Colonic mucosa (tissue), 4 donors: ENCODE data around the gene P4HTM. TPM values are rescaled to one million over a fixed set of nuclear protein-coding genes. Genes with fewer than 3 reads are reported as not detected.

Experiments used
- DNase-seq: peaks from one replicate; pipeline ENCODE4 v3.0.0-alpha.2; 2020
- H3K27ac ChIP-seq: fragments of 200-600 bp; one replicate; pipeline ENCODE4 v1.8.0; 2021
- H3K27me3 ChIP-seq: fragments of 200-600 bp; one replicate; pipeline ENCODE4 v1.8.0; 2021
- H3K36me3 ChIP-seq: fragments of 200-600 bp; one replicate; pipeline ENCODE4 v1.8.0; 2021
- H3K4me1 ChIP-seq: fragments of 200-600 bp; one replicate; pipeline ENCODE4 v1.8.0; 2021; ENCODE audit warnings: mild to moderate bottlenecking
- H3K4me3 ChIP-seq: fragments of 200-600 bp; one replicate; pipeline ENCODE4 v1.8.0; 2021
- H3K9ac ChIP-seq, 2 donors: one replicate each; pipeline ENCODE4 v1.7.0; 2013; ENCODE audit warnings: control low read depth in 2 of 2, low read depth in 2 of 2, low read length in 2 of 2
- H3K9me3 ChIP-seq: fragments of 200-600 bp; one replicate; pipeline ENCODE4 v1.8.0; 2021
- intact Hi-C: fragments of 100-400 bp; cut with DNase I; formaldehyde crosslinking; loops from one replicate; pipeline ENCODE4 v1.14.1; 2022
- total RNA-seq, 2 donors: library from RNA; stranded (reverse); fragmentation: NEBNext Ultra II Directional in 1 of 2; extraction: Animal tissue kit (Norgen Biotek cat#: 25700) in 1 of 2; gene quantifications; one replicate each; pipeline ENCODE4 v1.2.1, GENCODE V29; 2021
- TF ChIP-seq, protein P1 (sequence below): fragments of 200-600 bp; IDR thresholded peaks from one replicate; pipeline ENCODE4 v1.8.0; 2022; ENCODE audit warnings: antibody characterized with exemption, mild to moderate bottlenecking
- donor health status: healthy.
- donor health status: DM: no; HTN: no; CAD: no.
- donor health status: DM: no; HTN: no; CAD: no.

P4HTM gene
- total RNA-seq, 2 donors from 2014 or later: 34.9 to 73.9 TPM

DNA sequence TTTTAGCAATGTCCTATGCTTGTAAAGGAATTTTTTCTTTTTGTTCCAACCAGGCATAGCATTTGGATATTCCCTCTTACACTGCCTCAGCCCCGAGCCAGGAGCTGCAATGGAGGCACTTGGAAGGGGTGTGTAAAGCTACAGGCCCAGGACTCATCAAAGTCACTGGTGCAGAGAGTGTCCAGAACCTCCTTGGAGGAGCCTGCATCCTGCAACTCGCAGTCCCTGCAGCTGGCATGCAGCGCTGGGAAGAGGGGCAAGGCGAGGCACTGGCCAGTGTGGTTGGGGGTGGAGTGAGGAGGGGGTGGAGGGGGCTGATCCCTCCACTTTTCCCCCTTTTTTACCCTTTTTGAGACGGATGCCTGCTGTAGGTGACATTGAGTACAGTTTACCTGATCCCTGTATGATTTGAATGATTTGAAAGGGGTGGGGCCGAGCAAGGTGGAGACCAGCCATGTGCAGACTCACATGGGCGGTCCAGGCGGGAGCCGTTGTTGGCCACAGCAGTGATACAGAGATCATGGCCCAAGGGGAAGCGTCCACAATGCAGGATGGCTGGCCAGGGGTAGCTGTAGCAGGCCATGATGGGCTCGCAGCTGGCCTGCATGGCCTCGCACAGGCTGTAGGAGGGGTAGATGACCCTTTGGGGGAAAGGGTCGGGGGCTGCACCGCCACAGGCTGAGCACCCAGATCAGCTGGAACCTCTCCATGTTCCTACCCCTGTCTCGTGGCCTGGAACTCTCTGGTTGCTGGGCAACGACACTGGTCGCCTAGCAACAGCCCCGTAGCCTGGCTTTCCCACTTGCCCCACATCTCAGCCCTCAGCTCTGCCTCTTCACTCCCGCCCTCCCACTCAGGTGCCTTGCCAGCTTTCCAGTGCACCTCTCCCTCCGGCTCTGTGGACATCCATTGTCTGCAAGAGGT is 7.9 kb downstream of the P4HTM start:
- Histone ChIP-seq H3K4me3 (no peak overlapping the region), H3K27ac (no peak overlapping the region), H3K9ac (no peak overlapping the region), H3K4me1 (no peaks in the 10 kb centered on the region), H3K27me3 (no peaks in the 10 kb centered on the region), H3K9me3 (no peaks in the 10 kb centered on the region), H3K36me3 (no peaks in the 10 kb centered on the region)
- TF ChIP-seq, protein P1, sequence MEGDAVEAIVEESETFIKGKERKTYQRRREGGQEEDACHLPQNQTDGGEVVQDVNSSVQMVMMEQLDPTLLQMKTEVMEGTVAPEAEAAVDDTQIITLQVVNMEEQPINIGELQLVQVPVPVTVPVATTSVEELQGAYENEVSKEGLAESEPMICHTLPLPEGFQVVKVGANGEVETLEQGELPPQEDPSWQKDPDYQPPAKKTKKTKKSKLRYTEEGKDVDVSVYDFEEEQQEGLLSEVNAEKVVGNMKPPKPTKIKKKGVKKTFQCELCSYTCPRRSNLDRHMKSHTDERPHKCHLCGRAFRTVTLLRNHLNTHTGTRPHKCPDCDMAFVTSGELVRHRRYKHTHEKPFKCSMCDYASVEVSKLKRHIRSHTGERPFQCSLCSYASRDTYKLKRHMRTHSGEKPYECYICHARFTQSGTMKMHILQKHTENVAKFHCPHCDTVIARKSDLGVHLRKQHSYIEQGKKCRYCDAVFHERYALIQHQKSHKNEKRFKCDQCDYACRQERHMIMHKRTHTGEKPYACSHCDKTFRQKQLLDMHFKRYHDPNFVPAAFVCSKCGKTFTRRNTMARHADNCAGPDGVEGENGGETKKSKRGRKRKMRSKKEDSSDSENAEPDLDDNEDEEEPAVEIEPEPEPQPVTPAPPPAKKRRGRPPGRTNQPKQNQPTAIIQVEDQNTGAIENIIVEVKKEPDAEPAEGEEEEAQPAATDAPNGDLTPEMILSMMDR: no peak
- intact Hi-C loops: no loop called here
- no peak for DNase-seq

DNA sequence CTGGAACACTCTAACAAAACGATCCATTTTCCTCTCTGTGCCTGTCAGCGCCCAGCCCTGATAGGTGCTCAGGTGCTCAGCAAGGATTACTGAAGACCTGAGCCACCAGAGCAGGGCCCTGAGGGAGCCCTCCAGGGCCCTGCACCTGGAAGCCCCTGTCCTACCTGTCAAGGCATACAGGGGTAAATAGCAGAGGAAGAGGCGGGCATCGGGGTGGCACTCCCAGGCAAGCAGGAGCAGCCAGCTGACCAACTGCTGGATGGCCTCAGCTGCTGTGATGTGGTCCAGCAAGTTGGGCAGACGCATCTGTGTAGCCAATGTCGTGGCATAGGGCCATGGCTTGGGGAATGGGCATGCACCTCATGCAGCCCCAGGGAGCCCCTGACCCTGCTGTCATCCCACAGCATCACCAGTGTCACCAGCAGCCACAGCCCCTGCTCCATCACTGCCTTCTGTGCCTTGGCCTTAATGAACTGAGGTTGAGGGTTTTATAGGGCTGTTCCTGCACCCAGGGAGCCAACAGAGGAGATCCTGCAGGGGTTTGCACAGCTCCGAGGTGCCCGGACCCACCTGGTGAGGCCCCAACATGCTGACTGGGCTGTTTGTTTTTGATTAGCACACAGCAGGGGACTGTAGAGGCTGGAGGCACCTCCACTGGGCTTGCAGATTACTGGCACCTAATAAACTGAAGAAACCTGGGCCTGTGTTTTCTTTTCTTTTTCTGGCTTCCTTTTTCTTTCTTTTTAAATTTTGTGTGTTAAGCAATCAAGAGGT is 9.2 kb downstream of the P4HTM start:
- Histone ChIP-seq H3K9ac (no peak overlapping the region), H3K27ac (no peak overlapping the region), H3K27me3 (no peaks in the 10 kb centered on the region), H3K36me3 (no peaks in the 10 kb centered on the region), H3K4me3 (no peak overlapping the region), H3K4me1 (no peaks in the 10 kb centered on the region), H3K9me3 (no peaks in the 10 kb centered on the region)
- intact Hi-C loops: no loop called here
- TF ChIP-seq, protein P1: no peak
- no peak for DNase-seq

DNA sequence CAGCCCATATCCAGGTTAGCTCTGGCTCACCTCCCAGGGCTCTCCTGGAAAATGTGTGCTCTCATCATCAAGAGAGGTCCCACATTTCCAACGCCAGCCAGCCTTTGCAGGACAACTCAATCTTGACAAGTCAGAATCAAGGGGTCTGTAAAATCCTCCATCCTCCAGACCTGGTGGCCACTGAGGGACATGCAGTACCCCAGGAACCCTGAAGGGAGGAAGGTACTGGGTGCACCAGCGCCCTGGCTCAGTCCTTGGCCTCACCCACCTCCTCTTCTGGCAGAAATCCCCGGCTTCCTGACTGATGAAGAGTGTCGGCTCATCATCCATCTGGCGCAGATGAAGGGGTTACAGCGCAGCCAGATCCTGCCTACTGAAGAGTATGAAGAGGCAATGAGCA is 11.1 kb downstream of the P4HTM start:
- Histone ChIP-seq H3K27me3 (no peaks in the 10 kb centered on the region), H3K27ac (no peak overlapping the region), H3K9ac (no peak overlapping the region), H3K4me3 (no peak overlapping the region), H3K36me3 (no peaks in the 10 kb centered on the region), H3K9me3 (no peaks in the 10 kb centered on the region), H3K4me1 (peaks cover 2% of the 10 kb centered on the region)
- TF ChIP-seq, protein P1: no peak
- intact Hi-C loops: no loop called here
- DNase-seq: no peak

DNA sequence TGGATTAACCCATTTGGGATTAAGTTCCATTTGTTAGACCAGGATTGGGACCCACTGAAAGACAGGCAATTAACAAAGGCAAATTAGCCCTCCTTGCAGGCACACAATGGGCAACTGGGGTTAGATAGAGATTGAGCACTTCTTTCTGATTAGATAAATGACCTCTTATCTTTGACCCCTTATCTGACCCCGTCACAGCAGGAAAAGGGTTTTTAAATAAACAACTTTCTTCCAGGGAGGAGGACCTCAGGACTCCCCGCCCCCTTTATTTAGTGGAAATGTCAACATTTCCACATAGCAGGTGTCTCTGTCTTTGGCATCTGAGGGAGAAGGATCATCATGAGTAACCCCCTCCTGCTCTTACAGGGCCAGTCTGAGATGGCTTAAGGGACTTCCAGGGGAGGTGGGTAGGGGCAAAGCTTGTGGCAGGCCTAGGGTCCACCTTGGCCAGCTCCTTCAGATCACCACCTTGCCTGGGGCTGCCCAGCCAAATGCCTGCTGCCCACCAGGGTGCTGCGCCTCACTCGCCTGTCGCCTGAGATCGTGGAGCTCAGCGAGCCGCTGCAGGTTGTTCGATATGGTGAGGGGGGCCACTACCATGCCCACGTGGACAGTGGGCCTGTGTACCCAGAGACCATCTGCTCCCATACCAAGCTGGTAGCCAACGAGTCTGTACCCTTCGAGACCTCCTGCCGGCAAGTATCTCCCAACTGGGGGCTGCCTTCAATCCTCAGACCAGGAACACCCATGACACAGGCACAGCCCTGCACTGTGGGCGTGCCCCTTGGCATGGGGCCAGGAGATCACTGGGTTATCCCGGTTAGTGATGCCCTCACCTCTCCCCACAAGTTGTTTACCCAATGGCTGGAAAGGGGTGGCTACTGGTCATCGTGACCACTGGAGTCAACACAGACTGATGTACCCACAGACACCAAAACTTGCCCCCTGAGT is 14.6 kb downstream of the P4HTM start:
- Histone ChIP-seq H3K9me3 (no peaks in the 10 kb centered on the region), H3K27me3 (no peaks in the 10 kb centered on the region), H3K4me1 (peaks cover 7% of the 10 kb centered on the region), H3K4me3 (no peak overlapping the region), H3K36me3 (no peaks in the 10 kb centered on the region), H3K27ac (no peak overlapping the region), H3K9ac (no peak overlapping the region)
- intact Hi-C loops: no loop called here
- peak; percentile 84 for DNase-seq
- TF ChIP-seq, protein P1: no peak

DNA sequence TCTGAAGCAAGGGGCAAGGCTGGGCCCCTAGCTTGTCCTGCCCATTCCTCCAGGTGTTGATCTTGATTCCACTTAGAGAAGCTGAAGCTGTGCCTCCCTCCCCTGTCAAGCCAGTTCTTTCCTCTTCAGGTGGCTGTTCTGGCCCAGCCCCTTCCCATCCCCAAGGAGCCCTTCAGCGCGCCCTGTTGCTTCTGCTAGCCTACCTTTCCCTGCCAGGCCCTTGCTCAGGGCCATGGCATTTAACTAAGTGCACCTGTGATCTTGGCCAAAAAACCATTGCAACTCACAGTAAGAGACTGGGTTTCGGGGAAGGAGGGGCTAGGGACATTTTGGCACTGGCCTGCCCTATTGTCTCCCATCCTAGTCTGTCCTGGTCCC is 15.3 kb downstream of the P4HTM start:
- intact Hi-C loops: no loop called here
- Histone ChIP-seq H3K4me3 (no peak overlapping the region), H3K27ac (no peak overlapping the region), H3K4me1 (peaks cover 7% of the 10 kb centered on the region), H3K9me3 (no peaks in the 10 kb centered on the region), H3K36me3 (no peaks in the 10 kb centered on the region), H3K9ac (no peak overlapping the region), H3K27me3 (no peaks in the 10 kb centered on the region)
- TF ChIP-seq, protein P1: no peak
- DNase-seq: no peak
